H1 (cell line): ENCODE measurements around the gene BCAS3. TPM values are rescaled to one million over a fixed set of nuclear protein-coding genes. Genes with fewer than 3 reads are reported as not detected.
A peak's percentile ranks its signal among the peaks of the same experiment; 100 is the strongest.

Experiments used
- CTCF ChIA-PET: fragments of 300-600 bp; sonication (Branson Sonifier 250); formaldehyde crosslinking; loops from one replicate; lab custom pipeline; 2021; ENCODE audit not compliant: partially characterized antibody; lab: Charles Lee
- POLR2A ChIA-PET: fragments of 300-600 bp; sonication (Branson Sonifier 250); formaldehyde crosslinking; loops from one replicate; lab custom pipeline; 2021; ENCODE audit warnings: inconsistent platforms; ENCODE audit not compliant: partially characterized antibody; lab: Charles Lee
- DNase-seq, 2 experiments: peaks; one replicate each; pipeline versions ENCODE4 v3.0.0 to v3.0.0-alpha.2; 2010 to 2022; ENCODE audit warnings: low spot score in 2 of 2, low read depth in 1 of 2, mixed read lengths in 1 of 2
- FAIRE-seq: peaks from 2 replicates; lab custom pipeline; 2011; peaks lifted over from hg19 to GRCh38; lab: Jason Lieb, UNC
- H2AFZ ChIP-seq: 2 replicates; pipeline ENCODE4 v1.8.1; 2012; ENCODE audit warnings: low read length, inconsistent platforms
- H2AK5ac ChIP-seq: 2 replicates; pipeline ENCODE4 v1.6.1; 2013; ENCODE audit warnings: low read depth, low read length
- H2BK120ac ChIP-seq: replicated peaks from 2 replicates; pipeline ENCODE3; 2013; ENCODE audit warnings: low read depth, low read length, inconsistent platforms
- H2BK12ac ChIP-seq: 2 replicates; pipeline ENCODE4 v1.6.1; 2013; ENCODE audit warnings: low read depth, low read length
- H2BK15ac ChIP-seq: 2 replicates; pipeline ENCODE4 v1.6.1; 2013; ENCODE audit warnings: low read length
- H2BK20ac ChIP-seq: 2 replicates; pipeline ENCODE4 v1.6.1; 2013; ENCODE audit warnings: low read length
- H2BK5ac ChIP-seq: 2 replicates; pipeline ENCODE4 v1.6.1; 2013; ENCODE audit warnings: low read depth, low read length
- H3K14ac ChIP-seq: 2 replicates; pipeline ENCODE4 v1.6.1; 2013; ENCODE audit warnings: inconsistent platforms; ENCODE audit not compliant: insufficient read length
- H3K18ac ChIP-seq: 2 replicates; pipeline ENCODE4 v1.6.1; 2013; ENCODE audit warnings: low read length; ENCODE audit errors: extremely low read depth
- H3K23ac ChIP-seq: 2 replicates; pipeline ENCODE4 v1.6.1; 2013; ENCODE audit warnings: inconsistent platforms; ENCODE audit not compliant: insufficient read length
- H3K23me2 ChIP-seq: 2 replicates; pipeline ENCODE4 v1.6.1; 2013; ENCODE audit warnings: low read depth, low read length
- H3K27ac ChIP-seq: 2 replicates; pipeline ENCODE4 v1.6.1; 2011; ENCODE audit warnings: low read depth, low read length, inconsistent platforms
- H3K27me3 ChIP-seq, 4 experiments: replicated peaks in 1 of 4; 1 replicate in 1 of 4; 2 replicates in 3 of 4; pipeline versions ENCODE4 v1.6.1 to v1.8.1; 2011 to 2013; ENCODE audit warnings: low read length in 3 of 4, mild to moderate bottlenecking in 3 of 4, inconsistent platforms in 2 of 4, mixed read lengths in 2 of 4, moderate library complexity in 1 of 4; ENCODE audit not compliant: control insufficient read depth in 3 of 4, insufficient read depth in 3 of 4; ENCODE audit errors: extremely low read depth in 1 of 4
- H3K36me3 ChIP-seq, 4 experiments: 2 replicates each; pipeline versions ENCODE4 v1.6.1 to v1.8.1; 2011 to 2013; ENCODE audit warnings: mild to moderate bottlenecking in 4 of 4, low read length in 3 of 4, moderate library complexity in 2 of 4, control low read depth in 1 of 4, inconsistent platforms in 1 of 4; ENCODE audit not compliant: insufficient read depth in 4 of 4, control insufficient read depth in 2 of 4
- H3K4ac ChIP-seq: replicated peaks from 2 replicates; pipeline ENCODE3; 2013; ENCODE audit warnings: low read length, low read depth, mixed read lengths, inconsistent platforms; ENCODE audit not compliant: insufficient read length
- H3K4me1 ChIP-seq, 4 experiments: replicated peaks in 1 of 4; 1 replicate in 1 of 4; 2 replicates in 3 of 4; pipeline versions ENCODE4 v1.6.1 to v1.8.1; 2011 to 2013; ENCODE audit warnings: low read length in 3 of 4, inconsistent platforms in 2 of 4, mixed read lengths in 1 of 4; ENCODE audit not compliant: insufficient read depth in 4 of 4, control insufficient read depth in 3 of 4
- H3K4me2 ChIP-seq, 2 experiments: 2 replicates each; pipeline versions ENCODE4 v1.6.1 to v1.8.1; 2011 to 2013; ENCODE audit warnings: low read depth in 2 of 2, low read length in 2 of 2, control low read depth in 1 of 2, inconsistent platforms in 1 of 2, mild to moderate bottlenecking in 1 of 2; ENCODE audit not compliant: insufficient read depth in 1 of 2
- H3K4me3 ChIP-seq, 4 experiments: fragments of 200-600, 300-600 bp in 1 of 4; sonication (generic), shearing (Covaris generic), sonication (Bioruptor Twin) in 1 of 4; 2 replicates each; pipeline versions ENCODE4 v1.5.1 to v1.8.1; 2011 to 2016; ENCODE audit warnings: low read length in 4 of 4, low read depth in 3 of 4, control low read depth in 2 of 4, inconsistent platforms in 2 of 4, mild to moderate bottlenecking in 2 of 4, mixed read lengths in 1 of 4, moderate library complexity in 1 of 4; ENCODE audit not compliant: insufficient read depth in 2 of 4; ENCODE audit errors: extremely low read depth in 1 of 4
- H3K56ac ChIP-seq: replicated peaks from 2 replicates; pipeline ENCODE3; 2013; ENCODE audit warnings: low read depth, mild to moderate bottlenecking, mixed read lengths, low read length, inconsistent platforms; ENCODE audit not compliant: insufficient read length
- H3K79me1 ChIP-seq: 2 replicates; pipeline ENCODE4 v1.6.1; 2013; ENCODE audit warnings: low read depth, low read length, control low read depth
- H3K79me2 ChIP-seq, 2 experiments: 2 replicates each; pipeline versions ENCODE4 v1.6.1 to v1.8.1; 2012 to 2013; ENCODE audit warnings: low read length in 2 of 2, mild to moderate bottlenecking in 2 of 2, inconsistent platforms in 1 of 2; ENCODE audit not compliant: insufficient read depth in 2 of 2, control insufficient read depth in 1 of 2
- H3K9ac ChIP-seq, 4 experiments: replicated peaks in 1 of 4; 1 replicate in 1 of 4; 2 replicates in 3 of 4; pipeline versions ENCODE4 v1.6.1 to v1.8.1; 2011 to 2013; ENCODE audit warnings: low read depth in 3 of 4, low read length in 3 of 4, control low read depth in 2 of 4, mild to moderate bottlenecking in 2 of 4, moderate library complexity in 2 of 4, inconsistent platforms in 1 of 4; ENCODE audit errors: extremely low read depth in 1 of 4
- H3K9me3 ChIP-seq, 2 experiments: 2 replicates each; pipeline versions ENCODE4 v1.6.1 to v1.8.1; 2012 to 2013; ENCODE audit warnings: mild to moderate bottlenecking in 2 of 2, moderate library complexity in 2 of 2, control low read depth in 1 of 2, inconsistent platforms in 1 of 2, low read depth in 1 of 2, low read length in 1 of 2, mixed read lengths in 1 of 2; ENCODE audit not compliant: insufficient read depth in 2 of 2
- H4K20me1 ChIP-seq, 2 experiments: replicated peaks in 1 of 2; 2 replicates each; pipeline versions ENCODE3 to v1.8.1; 2011 to 2013; ENCODE audit warnings: inconsistent platforms in 2 of 2, low read length in 2 of 2, mild to moderate bottlenecking in 1 of 2; ENCODE audit not compliant: insufficient read depth in 2 of 2, control insufficient read depth in 1 of 2
- H4K5ac ChIP-seq: 2 replicates; pipeline ENCODE4 v1.6.1; 2013; ENCODE audit warnings: low read length, low read depth, mixed read lengths, inconsistent platforms; ENCODE audit not compliant: insufficient read length
- H4K8ac ChIP-seq: 2 replicates; pipeline ENCODE4 v1.8.0; 2013; ENCODE audit warnings: mild to moderate bottlenecking, moderate library complexity, low read length, inconsistent platforms; ENCODE audit not compliant: insufficient read depth; ENCODE audit errors: extremely low read depth
- H4K91ac ChIP-seq: replicated peaks from 2 replicates; pipeline ENCODE3; 2013; ENCODE audit warnings: low read length, mixed read lengths, inconsistent platforms; ENCODE audit not compliant: insufficient read length
- CHD1 ChIP-seq: IDR thresholded peaks from 2 replicates; pipeline ENCODE4 v1.6.1; 2012; ENCODE audit warnings: low read depth, low read length, improper control_type of control experiment
- EGR1 ChIP-seq: IDR thresholded peaks from 2 replicates; pipeline ENCODE4 v1.6.1; 2011; ENCODE audit warnings: low read depth, low read length, borderline replicate concordance
- EZH2 ChIP-seq: fragments of 200-600 bp; sonication (generic); IDR thresholded peaks from 2 replicates; pipeline ENCODE4 v1.7.1; 2012; ENCODE audit warnings: low read depth, mild to moderate bottlenecking, moderate library complexity, low read length, inconsistent platforms; ENCODE audit not compliant: severe bottlenecking
- HDAC6 ChIP-seq: IDR thresholded peaks from one replicate; pipeline ENCODE4 v1.7.1; 2012; ENCODE audit warnings: low read depth, mild to moderate bottlenecking, inconsistent platforms, low read length, moderate library complexity
- KDM1A ChIP-seq: fragments of 200-600, 300-600 bp; sonication (generic); IDR thresholded peaks from 2 replicates; pipeline ENCODE4 v1.7.1; 2016; ENCODE audit warnings: mild to moderate bottlenecking, low read length, borderline replicate concordance
- POU5F1 ChIP-seq: IDR thresholded peaks from 2 replicates; pipeline ENCODE4 v1.6.1; 2011; ENCODE audit warnings: low read depth, mild to moderate bottlenecking, low read length, moderate library complexity
- RAD21 ChIP-seq, 2 experiments: IDR thresholded peaks in 1 of 2; conservative IDR thresholded peaks in 1 of 2; 2 replicates each; pipeline ENCODE4 v1.6.1; 2011; ENCODE audit warnings: low read depth in 2 of 2, low read length in 2 of 2, improper control_type of control experiment in 1 of 2, inconsistent platforms in 1 of 2, mild to moderate bottlenecking in 1 of 2, moderate library complexity in 1 of 2
- SAP30 ChIP-seq: fragments of 300-600 bp; sonication (generic); IDR thresholded peaks from 2 replicates; pipeline ENCODE4 v1.7.1; 2012; ENCODE audit warnings: low read length, moderate library complexity, mild to moderate bottlenecking, inconsistent platforms; ENCODE audit not compliant: insufficient read depth, insufficient replicate concordance
- SIX5 ChIP-seq: IDR thresholded peaks from 2 replicates; pipeline ENCODE4 v1.6.1; 2011; ENCODE audit warnings: mild to moderate bottlenecking, low read depth, low read length
- SP2 ChIP-seq: IDR thresholded peaks from 2 replicates; pipeline ENCODE4 v1.6.1; 2012; ENCODE audit warnings: mild to moderate bottlenecking, low read length, inconsistent platforms
- SP4 ChIP-seq: IDR thresholded peaks from 2 replicates; pipeline ENCODE4 v1.6.1; 2012; ENCODE audit warnings: low read length, inconsistent platforms
- TAF1 ChIP-seq: IDR thresholded peaks from 2 replicates; pipeline ENCODE4 v1.6.1; 2011; ENCODE audit warnings: mild to moderate bottlenecking, low read depth, low read length
- TEAD4 ChIP-seq: IDR thresholded peaks from 2 replicates; pipeline ENCODE4 v1.6.1; 2012; ENCODE audit warnings: low read depth, low read length, inconsistent platforms, mixed read lengths
- WGBS, 2 experiments: shearing (Covaris generic) in 1 of 2; methylation state at CpG; one replicate each; pipeline versions ENCODE4 v1.1.6 to v1.1.7; 2013 to 2015; ENCODE audit warnings: low lambda C conversion rate in 2 of 2, mixed read lengths in 2 of 2, inconsistent platforms in 1 of 2, low coverage in 1 of 2, missing lambda C conversion rate in 1 of 2; ENCODE audit not compliant: insufficient replicate concordance in 2 of 2, insufficient coverage in 1 of 2, insufficient read length in 1 of 2; ENCODE audit errors: extremely low coverage in 1 of 2, missing lambda C conversion rate in 1 of 2; 5-methylcytosine and 5-hydroxymethylcytosine counted together
- polyA plus RNA-seq, 7 experiments: library from polyadenylated mRNA; depleted of rRNA in 3 of 7; stranded (reverse) in 5 of 7; unstranded in 2 of 7; fragments of >200 nt in 5 of 7; fragments of 200-250 nt in 2 of 7; gene quantifications; 1 replicate in 5 of 7; 2 replicates in 1 of 7; 4 replicates in 1 of 7; pipeline versions ENCODE4 v1.2.1 to v1.2.3, GENCODE V29; 2011 to 2013; ENCODE audit warnings: missing spikeins in 2 of 7, mixed read lengths in 2 of 7
- total RNA-seq: library from RNA; stranded (reverse); fragmentation: NEBNext Ultra II Directional; extraction: Animal tissue kit (Norgen Biotek cat#: 25700); gene quantifications from 2 replicates; pipeline ENCODE4 v1.2.1, GENCODE V29; 2021

Gene BCAS3
- total and polyA plus RNA-seq, 2 of the 8 experiments (the other 6 are each of a cell fraction or from before 2014, with no cell fraction given) = 9.9 to 13.3 TPM

DNA sequence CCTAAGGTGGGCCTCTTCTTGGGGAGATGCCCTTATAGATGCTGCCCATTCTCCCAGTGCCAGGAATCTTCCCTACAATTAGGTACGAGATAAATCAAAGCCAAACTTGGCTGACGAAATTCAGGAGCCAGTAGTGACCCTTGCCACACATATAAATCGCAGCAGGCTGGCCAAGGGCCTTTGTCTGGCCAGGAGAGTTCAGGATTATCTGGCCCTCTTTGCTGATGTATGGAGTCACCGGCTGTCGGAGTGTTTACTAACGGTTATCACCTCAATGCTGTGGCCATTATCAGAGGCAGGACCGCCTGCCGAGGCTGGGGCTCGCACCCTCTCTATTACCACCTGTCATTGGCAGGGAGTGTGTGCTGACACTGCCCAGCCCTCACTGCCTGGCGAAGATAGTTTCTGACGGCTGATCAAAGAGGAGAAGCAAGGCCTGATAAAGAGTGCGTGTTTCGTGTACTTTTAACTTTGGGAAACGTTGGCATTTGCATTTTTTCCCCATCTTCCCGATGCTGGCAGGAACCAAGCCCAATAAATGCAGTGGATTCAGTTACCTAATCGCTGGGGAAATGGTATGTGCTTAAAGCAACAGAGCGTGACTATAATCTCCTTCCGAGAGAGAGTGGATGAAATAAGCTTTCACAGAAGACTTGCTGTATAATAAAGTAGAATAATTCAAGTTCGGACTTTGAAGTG, 689.2 kb downstream of the BCAS3 start:
- Histone ChIP-seq H3K14ac (no peak overlapping the region), H3K4me2 (no peak overlapping the region), H3K23ac (no peak overlapping the region), H2AFZ (no peak overlapping the region), H3K18ac (no peak overlapping the region), H2AK5ac (no peak overlapping the region), H2BK120ac (no peak overlapping the region), H3K79me1 (no peaks in the 10 kb centered on the region), H3K9ac (no peak overlapping the region), H3K23me2 (no peaks in the 10 kb centered on the region), H2BK5ac (no peak overlapping the region), H2BK20ac (no peak overlapping the region), H4K5ac (no peak overlapping the region), H2BK15ac (no peak overlapping the region), H3K4ac (no peak overlapping the region), H3K27ac (no peak overlapping the region), H3K4me1 (peaks cover 0 to 3% (median 0%) of the 10 kb centered on the region in 4 experiments; a peak in 1 of 7 replicates), H4K8ac (peak overlapping the region; percentile 29; the same call in 1 of the 2 replicates), H2BK12ac (no peak overlapping the region), H3K36me3 (no peaks in the 10 kb centered on the region), H3K4me3 (no peak overlapping the region), H3K27me3 (no peaks in the 10 kb centered on the region; a peak in 1 of 7 replicates), H3K9me3 (no peaks in the 10 kb centered on the region), H4K91ac (no peak overlapping the region), H4K20me1 (peaks cover 0 to 2% of the 10 kb centered on the region in 2 experiments), H3K79me2 (no peaks in the 10 kb centered on the region), H3K56ac (no peak overlapping the region)
- CTCF ChIA-PET = interaction anchor here (0.5 to 3.3 kb wide), 9 partner anchors 8 to 402 kb away, joined by 3 to 8 read pairs (median 3); no protein-coding TSS in a partner anchor
- no peak for DNase-seq
- WGBS, 2 experiments = 85% methylated on average over 19 of the region's 19 CpGs; no CpG with 5 or more reads in 1 of the 2 experiments
- POLR2A ChIA-PET = interaction anchor here (1.3 kb wide), 1 partner anchor 25 kb away, joined by 3 read pairs; no protein-coding TSS in a partner anchor
- no peak for FAIRE-seq
- TF ChIP-seq SIX5 (no peak), SP4 (no peak), HDAC6 (no peak), POU5F1 (no peak), SP2 (no peak), RAD21 (IDR thresholded peaks at IDR 0.05 in 1 of 2, conservative IDR thresholded peaks at IDR 0.05 in 1 of 2; ENCODE audit: low read depth in 2 of 2, low read length in 2 of 2) (no peak), TAF1 (no peak), SAP30 (no peak), CHD1 (no peak), TEAD4 (no peak), KDM1A (no peak), EGR1 (no peak), EZH2 (no peak)
